GOT3 (cell line): ENCODE results near the gene ZBTB7B.

Experiments used
- DNase-seq: peaks from one replicate; lab custom pipeline; 2025; ENCODE audit warnings: mixed read lengths; lab: John Stamatoyannopoulos, UW

Gene ZBTB7B

GRCh38 chr1:155038602-155039307, 36.2 kb downstream of the ZBTB7B start:
- DNase-seq = no peak

GRCh38 chr1:155039308-155039669, 36.7 kb downstream of the ZBTB7B start:
- no peak for DNase-seq

DNA sequence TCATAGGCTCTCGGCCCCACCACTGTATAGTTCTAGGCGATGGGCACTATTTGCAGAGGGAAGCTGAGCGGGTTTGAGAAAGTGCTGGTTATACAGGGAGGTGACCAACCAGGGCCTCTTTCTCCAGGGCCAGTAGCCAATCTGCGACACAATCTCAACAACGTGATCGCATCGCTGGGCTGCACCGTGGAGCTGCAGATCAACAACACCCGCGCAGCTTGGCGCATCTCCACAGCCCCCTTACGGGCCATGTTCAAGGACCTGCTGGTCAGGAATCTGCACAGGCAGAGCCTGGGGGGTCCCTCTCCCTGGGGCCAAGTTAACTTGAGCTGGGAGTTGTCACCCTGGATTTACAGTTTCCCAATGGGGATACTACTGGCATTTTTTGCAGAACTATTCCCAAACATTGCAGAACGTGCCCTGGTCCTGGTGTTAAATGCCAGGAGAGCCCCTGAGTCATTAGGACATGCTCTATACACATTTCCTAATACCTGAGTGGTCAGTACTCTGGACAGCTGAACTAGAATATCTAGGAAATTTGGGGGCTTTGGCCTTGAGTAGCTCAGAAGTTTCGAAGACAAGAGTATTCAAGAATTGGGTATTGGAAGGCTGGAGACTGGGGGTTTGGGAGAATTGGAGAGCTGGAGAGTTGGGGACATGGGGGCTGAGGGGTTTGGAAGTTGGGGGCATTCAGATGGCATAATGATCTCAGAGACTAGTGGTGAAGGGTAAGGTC, 37.9 kb downstream of the ZBTB7B start:
- DNase-seq = no peak

DNA sequence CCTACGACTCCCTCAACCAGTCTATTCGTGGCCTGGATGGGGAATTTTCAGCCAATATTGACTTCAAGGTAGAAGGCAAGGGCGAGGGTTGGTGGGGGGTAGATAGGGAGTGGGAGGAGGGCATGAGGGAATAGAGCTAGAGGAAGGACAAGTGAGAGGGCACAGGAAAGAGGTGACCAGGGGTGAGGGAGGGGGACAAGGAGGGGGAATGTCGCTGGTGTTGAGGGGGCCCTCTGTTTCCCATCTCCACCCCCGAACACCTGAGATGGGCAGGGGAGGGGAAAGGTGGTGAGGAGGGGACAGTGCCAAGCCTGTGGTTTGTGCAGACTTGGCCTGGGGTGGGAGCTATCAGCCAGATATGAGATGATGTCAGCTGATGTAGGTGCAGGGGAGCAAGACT, 40.2 kb downstream of the ZBTB7B start:
- no peak for DNase-seq

DNA sequence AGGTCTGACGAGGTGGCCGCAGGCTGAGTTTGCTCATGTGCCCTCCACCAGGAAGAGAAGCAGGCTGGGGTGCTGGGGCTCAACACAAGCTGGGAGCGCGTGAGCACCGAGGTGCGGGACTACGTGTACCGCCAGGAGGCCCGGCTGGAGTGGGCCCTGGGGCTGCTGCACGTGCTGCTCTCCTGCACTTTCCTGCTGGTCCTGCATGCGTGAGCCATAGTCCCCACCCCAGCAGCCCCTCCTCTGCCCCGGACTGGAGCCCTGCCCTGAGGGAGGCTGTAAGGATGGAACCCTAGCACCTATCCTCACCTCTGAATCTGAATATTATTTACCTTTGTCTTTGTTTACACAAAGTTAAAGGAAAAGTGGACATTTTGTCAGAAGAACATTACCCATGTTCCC, 40.7 kb downstream of the ZBTB7B start:
- DNase-seq = no peak

DNA sequence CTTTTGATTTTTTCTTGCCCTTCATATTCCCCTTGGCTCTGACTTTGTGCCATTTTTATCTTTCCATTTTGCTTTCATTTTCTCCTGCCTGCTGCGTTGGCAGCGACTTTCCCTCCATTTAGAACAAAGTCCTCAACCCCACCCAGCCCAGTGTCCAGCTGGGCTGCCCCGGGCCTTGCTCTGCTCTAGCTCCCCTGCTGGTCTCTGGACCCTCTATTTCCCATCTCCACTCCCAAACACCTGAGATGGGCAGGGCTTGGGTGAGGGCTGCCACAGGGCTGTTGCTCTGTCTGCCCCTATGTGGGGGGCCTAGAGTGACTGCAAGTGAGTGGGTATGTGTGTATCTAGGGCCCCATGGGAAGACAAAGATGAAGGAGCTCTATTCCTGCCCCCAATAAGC, 41.2 kb downstream of the ZBTB7B start:
- DNase-seq = no peak

GRCh38 chr1:155044365-155044764, 41.8 kb downstream of the ZBTB7B start:
- no peak for DNase-seq

DNA sequence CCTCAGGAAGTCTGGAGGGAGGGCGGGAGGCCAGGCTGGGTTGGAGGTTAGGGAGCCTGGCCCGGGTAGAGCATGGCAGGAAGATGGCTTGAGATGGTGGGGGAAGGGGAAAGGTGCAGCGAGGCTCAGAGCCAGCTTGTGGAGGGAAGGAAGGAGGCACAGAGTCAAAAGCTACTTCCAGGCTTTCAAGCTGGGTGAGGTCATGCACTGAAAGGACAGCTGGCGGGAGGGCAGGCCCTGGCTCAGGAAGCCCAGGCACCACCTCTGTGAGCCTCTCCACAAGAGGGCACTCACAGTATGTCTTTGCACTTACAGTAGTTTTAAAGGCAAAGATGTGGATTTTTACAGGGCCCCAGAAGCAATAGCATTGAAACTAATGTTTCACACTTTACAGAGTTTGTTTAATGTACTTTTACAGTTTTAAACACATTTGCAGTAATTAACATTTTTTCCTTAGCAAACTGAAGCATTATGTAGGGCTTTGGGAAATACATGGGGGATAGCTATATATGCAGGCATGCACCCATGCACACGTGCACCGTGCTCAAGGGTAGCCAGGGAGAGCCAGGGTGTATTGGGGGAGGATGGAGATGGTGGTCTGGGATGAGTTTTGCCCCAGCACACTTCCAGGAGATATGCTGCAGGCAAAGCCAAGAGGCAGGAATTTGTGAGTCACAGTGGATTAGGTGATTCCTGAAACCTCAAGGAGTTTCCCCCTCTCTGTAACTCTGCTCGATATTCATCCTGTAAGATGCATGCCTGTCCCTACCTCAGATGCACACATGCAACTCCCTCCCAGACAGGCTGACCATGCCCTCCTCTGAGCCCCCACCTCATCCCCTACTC, 42.4 kb downstream of the ZBTB7B start:
- peak; percentile 29 for DNase-seq

DNA sequence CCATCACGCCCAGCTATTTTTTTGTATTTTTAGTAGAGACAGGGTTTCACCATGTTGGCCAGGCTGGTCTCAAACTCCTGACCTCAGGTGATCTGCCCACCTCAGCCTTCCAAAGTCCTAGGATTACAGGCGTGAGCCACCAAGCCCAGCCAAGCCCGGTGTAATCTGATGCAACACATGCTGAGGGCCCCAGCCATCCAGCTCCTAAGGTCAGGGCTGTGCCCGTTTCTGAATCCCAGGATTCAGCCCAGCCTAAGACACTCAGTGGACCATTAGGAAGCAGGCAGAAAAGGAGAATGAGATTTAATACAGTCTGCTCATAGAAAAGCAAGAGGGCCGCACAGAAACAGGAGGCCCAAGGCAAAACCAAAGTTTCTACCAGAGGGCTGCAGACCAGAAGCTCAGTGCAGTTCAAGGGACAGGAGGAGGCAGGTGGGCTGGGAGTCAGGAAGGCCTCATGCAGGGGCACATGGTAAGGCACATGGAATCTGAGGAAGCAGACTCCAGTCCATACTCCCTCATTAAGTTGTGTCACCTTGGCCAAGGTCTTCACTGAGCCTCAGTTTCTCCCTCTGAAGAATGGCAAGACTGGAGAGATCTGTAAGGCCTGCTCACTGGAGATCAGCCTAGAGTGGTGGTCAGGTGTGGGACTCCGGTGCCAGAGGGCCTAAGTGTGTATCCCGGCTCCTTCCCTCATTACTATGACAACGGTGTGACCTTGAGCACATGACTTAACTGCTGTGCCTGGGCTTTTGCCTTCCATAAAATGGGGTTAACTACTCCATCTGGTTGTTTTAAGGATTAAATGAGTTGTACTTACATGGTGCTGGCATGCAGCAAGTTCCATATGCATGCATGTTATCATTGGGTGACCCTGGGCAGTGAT, 46.1 kb downstream of the ZBTB7B start:
- DNase-seq = no peak

DNA sequence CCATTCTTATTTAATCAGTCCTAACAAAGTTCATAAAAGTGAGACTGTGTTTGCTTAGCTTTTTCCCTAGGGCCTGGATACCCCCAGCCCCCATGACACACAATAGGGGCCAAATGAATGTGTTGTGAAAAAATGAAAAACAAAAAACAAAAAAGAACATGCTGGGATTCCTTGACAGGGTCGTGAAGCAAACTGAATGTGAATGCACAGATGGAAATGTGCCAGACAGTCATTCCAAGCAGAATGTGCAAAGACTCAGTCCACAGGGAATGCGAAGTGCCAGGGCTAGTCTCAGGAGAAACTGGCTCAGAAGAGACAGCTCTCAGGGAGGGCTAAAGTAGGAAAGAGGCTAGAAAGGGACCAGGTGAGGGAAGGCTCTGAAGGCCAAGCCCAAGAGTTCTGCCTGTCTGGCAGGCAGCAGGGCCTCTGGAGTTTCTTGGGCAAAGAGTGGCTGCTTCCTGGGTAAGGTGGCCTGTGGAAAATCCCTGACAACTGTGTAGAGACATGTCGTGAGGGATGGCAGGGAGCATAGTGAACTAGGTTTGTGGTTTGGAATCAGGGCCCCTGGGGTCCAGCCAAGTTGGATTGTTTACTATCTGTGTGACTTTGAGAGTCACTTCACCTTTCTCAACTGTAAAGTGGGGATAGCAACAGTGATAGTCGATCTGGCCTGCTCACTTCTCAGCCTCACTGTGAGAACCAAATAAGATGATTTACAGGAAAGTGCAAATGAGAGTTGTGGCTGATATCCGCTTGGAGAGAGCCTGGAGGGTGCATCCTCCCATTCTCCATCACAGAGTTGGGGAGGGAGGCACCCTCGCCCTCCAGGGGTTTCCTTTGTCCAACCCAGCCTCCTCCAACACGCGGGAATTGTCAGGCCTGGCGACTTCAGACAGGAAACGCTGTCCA, 47.3 kb downstream of the ZBTB7B start:
- no peak for DNase-seq

DNA sequence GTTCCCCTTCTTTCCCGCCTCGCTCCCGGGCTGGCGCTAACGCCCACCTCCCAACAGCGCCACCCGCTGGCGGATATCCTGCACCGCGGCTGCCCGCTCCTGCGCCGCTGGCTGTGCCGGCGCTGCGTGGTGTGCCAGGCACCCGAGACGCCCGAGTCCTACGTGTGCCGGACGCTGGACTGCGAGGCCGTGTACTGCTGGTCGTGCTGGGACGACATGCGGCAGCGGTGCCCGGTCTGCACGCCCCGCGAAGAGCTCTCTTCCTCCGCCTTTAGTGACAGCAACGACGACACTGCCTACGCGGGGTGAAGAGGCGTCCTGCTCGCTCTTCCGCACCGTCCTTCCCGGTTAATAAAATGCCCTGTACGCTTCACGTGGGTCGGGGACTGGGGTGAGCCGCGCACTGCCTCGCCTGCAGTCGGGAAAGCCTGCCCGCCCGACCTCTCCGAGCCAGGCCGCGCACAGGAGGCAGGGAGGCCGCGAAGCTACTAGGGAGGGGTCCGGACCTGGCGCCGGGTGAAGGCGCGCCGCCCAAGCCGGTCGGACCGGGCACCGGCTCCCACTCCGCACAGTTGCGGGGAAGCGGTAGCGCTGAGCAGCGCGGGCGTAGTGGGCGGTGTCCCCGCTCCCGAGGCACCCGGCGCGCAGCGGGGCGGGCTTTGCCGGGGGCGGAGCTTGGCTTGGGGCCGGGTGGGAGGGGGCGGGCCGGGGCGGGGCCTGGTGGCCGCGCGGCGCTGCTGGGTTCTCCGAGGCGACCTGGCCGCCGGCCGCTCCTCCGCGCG, 48.1 kb downstream of the ZBTB7B start, which contains the start of gene ADAM15:
TSS of gene ADAM15 (plus strand) at position 757 of the 782 bp plus-strand sequence. CDS start 71 bp downstream, outside the sequence.
- peak; percentile 55 for DNase-seq

DNA sequence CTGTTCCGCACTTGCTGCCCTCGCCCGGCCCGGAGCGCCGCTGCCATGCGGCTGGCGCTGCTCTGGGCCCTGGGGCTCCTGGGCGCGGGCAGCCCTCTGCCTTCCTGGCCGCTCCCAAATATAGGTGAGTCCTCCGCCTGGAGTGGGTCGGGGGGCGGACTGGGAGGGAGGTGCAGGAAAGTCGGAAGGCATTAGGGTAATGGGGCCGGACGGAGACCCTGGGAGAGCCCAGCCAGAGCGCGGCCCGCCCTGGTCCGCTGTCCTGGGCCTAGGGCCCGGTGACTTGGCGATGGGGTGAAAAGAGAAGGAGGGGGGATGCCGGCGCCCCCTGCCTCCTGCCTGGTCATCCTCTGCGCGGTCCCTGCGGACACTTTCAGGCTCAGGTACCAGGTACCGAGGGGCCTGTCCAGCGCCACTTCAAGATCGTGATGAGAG, 48.8 kb downstream of the ZBTB7B start:
- no peak for DNase-seq

DNA sequence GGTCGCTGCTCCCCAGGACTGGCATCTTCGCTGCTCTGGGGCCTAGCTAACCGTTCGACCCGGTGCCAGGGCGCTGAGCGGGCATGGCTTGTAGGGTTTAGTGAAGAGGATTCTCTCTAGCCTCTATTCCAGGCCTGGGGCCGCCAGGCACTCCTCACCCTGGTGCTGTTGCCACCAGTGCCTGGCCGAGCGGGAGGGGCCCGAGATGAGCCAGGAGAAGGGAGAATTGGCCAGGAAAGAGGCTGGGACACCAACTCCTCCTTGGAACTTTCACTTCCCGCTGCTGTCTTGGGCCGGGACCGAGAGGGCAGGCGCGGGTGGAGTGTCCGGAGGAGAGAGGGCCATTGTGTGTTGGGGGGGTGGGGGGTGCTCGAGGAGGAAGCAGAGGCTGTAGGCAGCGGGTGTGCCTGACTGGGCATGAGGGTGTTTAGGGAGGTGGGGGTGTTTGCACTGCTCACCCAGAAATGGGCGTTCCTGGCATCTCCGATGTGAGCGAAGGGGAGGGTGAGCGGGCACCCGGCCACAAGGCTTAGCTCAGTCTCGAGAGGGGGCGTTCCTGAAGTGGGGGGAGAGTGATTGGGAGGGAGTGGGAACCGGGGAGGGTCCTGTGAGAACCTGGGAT, 49.3 kb downstream of the ZBTB7B start:
- DNase-seq = no peak

- DNase-seq = no peak
Observed at GRCh38 chr1:155052439-155053395, 50.1 kb downstream of the ZBTB7B start.

GRCh38 chr1:155053531-155054105, 51.0 kb downstream of the ZBTB7B start:
- no peak for DNase-seq

GRCh38 chr1:155057104-155057503, 54.5 kb downstream of the ZBTB7B start:
- no peak for DNase-seq

GRCh38 chr1:155057788-155058211, 55.2 kb downstream of the ZBTB7B start:
- no peak for DNase-seq

DNA sequence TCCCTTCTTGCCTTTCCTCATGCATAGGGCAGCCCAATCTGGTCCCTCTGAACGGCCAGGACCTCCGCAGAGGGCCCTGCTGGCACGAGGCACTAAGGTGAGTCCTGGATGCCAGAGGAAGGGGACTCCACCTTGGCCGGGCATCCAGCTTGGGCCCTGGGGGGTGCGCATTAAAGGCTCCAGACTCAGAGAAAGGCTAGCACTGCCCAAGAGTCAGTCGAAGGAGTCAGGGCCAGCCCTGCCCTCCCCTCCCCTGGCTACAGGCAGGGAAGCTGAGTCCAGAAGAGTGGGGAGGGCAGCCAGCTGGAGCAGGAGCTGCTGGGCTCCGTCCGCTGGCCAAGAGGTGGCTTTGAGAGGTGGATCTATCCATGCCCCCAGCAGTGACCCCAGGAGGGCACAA, 58.1 kb downstream of the ZBTB7B start:
- no peak for DNase-seq
